Bronchial epithelial cell (primary cell): ENCODE data around the gene FUZ. TPM values are rescaled to one million over a fixed set of nuclear protein-coding genes. Genes with fewer than 3 reads are reported as not detected.

Experiments used
- DNase-seq: peaks from one replicate; pipeline ENCODE4 v3.0.0-alpha.2; 2010; ENCODE audit warnings: low read depth
- FAIRE-seq: peaks from 2 replicates; lab custom pipeline; 2011; peaks lifted over from hg19 to GRCh38; lab: Jason Lieb, UNC
- H3K27me3 ChIP-seq: 2 replicates; pipeline ENCODE4 v1.5.1; 2011; ENCODE audit warnings: low read length; ENCODE audit not compliant: control insufficient read depth, insufficient read depth
- H3K36me3 ChIP-seq: 2 replicates; pipeline ENCODE4 v1.5.1; 2011; ENCODE audit warnings: low read length; ENCODE audit not compliant: control insufficient read depth, insufficient read depth
- H3K4me3 ChIP-seq: 2 replicates; pipeline ENCODE4 v1.5.1; 2011; ENCODE audit warnings: mild to moderate bottlenecking, low read depth, low read length, control low read depth
- CTCF ChIP-seq: IDR thresholded peaks from 2 replicates; pipeline ENCODE4 v1.5.1; 2011; ENCODE audit warnings: mild to moderate bottlenecking, moderate library complexity, low read length, control low read depth, inconsistent platforms; ENCODE audit not compliant: insufficient read depth, severe bottlenecking
- total RNA-seq: library from RNA; depleted of rRNA; stranded (reverse); fragments of >200 nt; gene quantifications from 2 replicates; pipeline ENCODE4 v1.2.1, GENCODE V29; 2014

FUZ gene
- total RNA-seq, 1 donor from 2014 or later: 12.1 TPM

- H3K4me3 ChIP-seq: no peak overlapping the region
- DNase-seq (no peak), FAIRE-seq (no peak)
- H3K36me3 ChIP-seq: peaks cover 18% of the 10 kb centered on the region
- TF ChIP-seq CTCF: no peak
- no peaks in the 10 kb centered on the region for H3K27me3 ChIP-seq
These were observed 43.5 kb upstream of the FUZ start for GRCh38 chr19:49856574-49857021.

GRCh38 chr19:49855676-49856573 lies 42.8 kb upstream of the FUZ start:
- peaks cover 18% of the 10 kb centered on the region for H3K36me3 ChIP-seq
- no peak for FAIRE-seq
- H3K4me3 ChIP-seq: no peak overlapping the region
- DNase-seq: no peak
- no peak for TF ChIP-seq CTCF
- H3K27me3 ChIP-seq: no peaks in the 10 kb centered on the region

DNA sequence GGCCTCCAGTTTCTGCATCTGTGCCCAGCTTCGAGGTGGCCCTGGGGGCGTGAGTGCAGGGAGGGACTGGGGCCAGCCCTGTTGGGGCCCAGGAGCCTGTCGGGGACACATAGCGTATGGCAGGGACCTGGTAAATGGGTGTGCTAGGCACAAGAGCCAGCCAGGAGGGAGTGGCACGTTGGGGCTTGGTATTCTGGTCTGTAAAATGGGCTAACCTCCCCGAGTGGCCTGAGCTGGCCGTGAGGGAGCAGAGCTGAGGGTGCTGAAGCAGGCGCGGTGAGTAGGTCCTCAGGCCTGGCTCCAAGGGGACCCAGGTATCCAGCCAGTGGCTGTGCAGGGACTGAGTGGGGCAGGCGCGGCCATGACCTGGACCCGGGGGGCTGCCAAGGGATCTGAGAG lies 42.2 kb upstream of the FUZ start:
- no peak for FAIRE-seq
- no peak for TF ChIP-seq CTCF
- Histone ChIP-seq H3K27me3 (no peaks in the 10 kb centered on the region), H3K4me3 (no peak overlapping the region), H3K36me3 (peaks cover 17% of the 10 kb centered on the region)
- no peak for DNase-seq

DNA sequence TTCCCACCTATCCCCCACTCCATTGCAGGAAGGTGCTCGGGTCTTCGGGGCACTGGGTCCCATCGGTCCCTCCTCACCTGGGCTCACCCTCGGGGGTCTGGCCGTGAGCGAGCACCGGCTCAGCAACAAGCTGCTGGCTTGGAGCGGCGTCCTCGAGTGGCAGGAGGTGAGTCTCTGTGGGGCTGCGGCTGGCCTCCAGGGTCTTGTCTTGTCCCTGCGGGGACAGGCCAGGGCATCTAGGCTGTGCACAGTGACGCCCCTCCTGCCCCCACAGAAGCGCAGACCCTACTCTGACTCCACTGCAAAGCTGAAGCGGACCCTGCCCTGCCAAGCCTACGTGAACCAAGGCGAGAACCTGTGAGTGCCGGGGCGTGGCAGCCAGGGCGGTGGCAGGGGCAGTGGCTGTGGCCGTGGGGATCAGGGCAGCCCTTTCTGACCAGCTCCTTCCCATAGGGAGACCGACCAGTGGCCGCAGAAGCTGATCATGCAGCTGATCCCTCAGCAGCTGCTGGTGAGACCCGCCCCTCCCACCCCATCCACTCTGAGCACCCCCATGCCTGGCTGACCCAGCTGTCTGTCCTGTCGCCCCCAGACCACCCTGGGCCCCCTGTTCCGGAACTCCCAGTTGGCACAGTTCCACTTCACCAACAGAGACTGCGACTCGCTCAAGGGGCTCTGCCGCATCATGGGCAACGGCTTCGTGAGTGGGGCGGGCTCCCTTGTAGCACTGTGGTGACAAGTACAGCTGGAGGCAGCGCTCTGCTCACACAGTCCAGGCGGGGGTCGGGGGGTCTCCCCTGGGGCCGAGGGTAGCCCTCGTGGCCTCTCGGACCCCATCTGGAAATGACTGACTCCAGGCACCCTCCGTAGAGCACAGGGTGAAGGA lies 41.5 kb upstream of the FUZ start:
- peaks cover 17% of the 10 kb centered on the region for H3K36me3 ChIP-seq
- DNase-seq: no peak
- H3K27me3 ChIP-seq: no peaks in the 10 kb centered on the region
- no peak overlapping the region for H3K4me3 ChIP-seq
- FAIRE-seq: no peak
- TF ChIP-seq CTCF: no peak

GRCh38 chr19:49853852-49854377 lies 40.8 kb upstream of the FUZ start:
- FAIRE-seq (no peak), DNase-seq (no peak)
- peaks cover 16% of the 10 kb centered on the region for H3K36me3 ChIP-seq
- no peak for TF ChIP-seq CTCF
- no peaks in the 10 kb centered on the region for H3K27me3 ChIP-seq
- H3K4me3 ChIP-seq: no peak overlapping the region
